ENCODE data around the gene AADAT.

AADAT gene

GRCh38 chr4:170091069-170091696, 1.4 kb upstream of the AADAT start:
- DNase-seq (ENCODE audit: low read depth): no peak
- no peak for TF ChIP-seq CTCF (IDR thresholded peaks at IDR 0.05; ENCODE audit: insufficient read depth, low read depth, low read length, missing control alignments)
- no peak overlapping the region for H3K4me3 ChIP-seq (ENCODE audit: low read depth, low read length)

GRCh38 chr4:170090352-170091052, 746 bp upstream of the AADAT start:
- TF ChIP-seq CTCF (IDR thresholded peaks at IDR 0.05; ENCODE audit: insufficient read depth, low read depth, low read length, missing control alignments): no peak
- DNase-seq (ENCODE audit: low read depth): no peak
- H3K4me3 ChIP-seq (ENCODE audit: low read depth, low read length): no peak overlapping the region

GRCh38 chr4:170089274-170089667, 485 bp downstream of the AADAT start:
- TF ChIP-seq CTCF (IDR thresholded peaks at IDR 0.05; ENCODE audit: insufficient read depth, low read depth, low read length, missing control alignments): no peak
- H3K4me3 ChIP-seq (ENCODE audit: low read depth, low read length): no peak overlapping the region
- DNase-seq (ENCODE audit: low read depth): no peak

- H3K4me3 ChIP-seq (ENCODE audit: low read depth, low read length): no peak overlapping the region
- no peak for DNase-seq (ENCODE audit: low read depth)
- TF ChIP-seq CTCF (IDR thresholded peaks at IDR 0.05; ENCODE audit: insufficient read depth, low read depth, low read length, missing control alignments): no peak
Measured at GRCh38 chr4:170088716-170089115, 1.0 kb downstream of the AADAT start.

GRCh38 chr4:170087163-170087700, 2.5 kb downstream of the AADAT start:
- no peak overlapping the region for H3K4me3 ChIP-seq (ENCODE audit: low read depth, low read length)
- no peak for DNase-seq (ENCODE audit: low read depth)
- TF ChIP-seq CTCF (IDR thresholded peaks at IDR 0.05; ENCODE audit: insufficient read depth, low read depth, low read length, missing control alignments): no peak

- no peak overlapping the region for H3K4me3 ChIP-seq (ENCODE audit: low read depth, low read length)
- no peak for TF ChIP-seq CTCF (IDR thresholded peaks at IDR 0.05; ENCODE audit: insufficient read depth, low read depth, low read length, missing control alignments)
- DNase-seq (ENCODE audit: low read depth): no peak
Measured at GRCh38 chr4:170083541-170083940, 6.2 kb downstream of the AADAT start.

All from GM12865 (cell line).